Gastrocnemius medialis (tissue), 4 donors: ENCODE data around the gene MALL.

ENCODE experiments used
- POLR2A ChIP-seq, 2 donors: fragments of 450-650 bp; IDR thresholded peaks; one replicate each; pipeline ENCODE4 v1.6.1; 2017; ENCODE audit warnings: antibody characterized with exemption in 2 of 2, mild to moderate bottlenecking in 2 of 2, moderate library complexity in 2 of 2
- TF ChIP-seq, protein P1 (sequence below), 5 experiments: fragments of 450-650 bp in 3 of 5; fragments of 200-600 bp in 2 of 5; sonication (generic) in 2 of 5; IDR thresholded peaks in 4 of 5; conservative IDR thresholded peaks in 1 of 5; 1 replicate in 4 of 5; 2 replicates in 1 of 5; pipeline ENCODE4 v1.5.1; 2016 to 2019; ENCODE audit warnings: antibody characterized with exemption in 5 of 5, mild to moderate bottlenecking in 3 of 5, moderate library complexity in 3 of 5

- TF ChIP-seq, protein P1, sequence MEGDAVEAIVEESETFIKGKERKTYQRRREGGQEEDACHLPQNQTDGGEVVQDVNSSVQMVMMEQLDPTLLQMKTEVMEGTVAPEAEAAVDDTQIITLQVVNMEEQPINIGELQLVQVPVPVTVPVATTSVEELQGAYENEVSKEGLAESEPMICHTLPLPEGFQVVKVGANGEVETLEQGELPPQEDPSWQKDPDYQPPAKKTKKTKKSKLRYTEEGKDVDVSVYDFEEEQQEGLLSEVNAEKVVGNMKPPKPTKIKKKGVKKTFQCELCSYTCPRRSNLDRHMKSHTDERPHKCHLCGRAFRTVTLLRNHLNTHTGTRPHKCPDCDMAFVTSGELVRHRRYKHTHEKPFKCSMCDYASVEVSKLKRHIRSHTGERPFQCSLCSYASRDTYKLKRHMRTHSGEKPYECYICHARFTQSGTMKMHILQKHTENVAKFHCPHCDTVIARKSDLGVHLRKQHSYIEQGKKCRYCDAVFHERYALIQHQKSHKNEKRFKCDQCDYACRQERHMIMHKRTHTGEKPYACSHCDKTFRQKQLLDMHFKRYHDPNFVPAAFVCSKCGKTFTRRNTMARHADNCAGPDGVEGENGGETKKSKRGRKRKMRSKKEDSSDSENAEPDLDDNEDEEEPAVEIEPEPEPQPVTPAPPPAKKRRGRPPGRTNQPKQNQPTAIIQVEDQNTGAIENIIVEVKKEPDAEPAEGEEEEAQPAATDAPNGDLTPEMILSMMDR (IDR thresholded peaks at IDR 0.05 in 4 of 5, conservative IDR thresholded peaks at IDR 0.05 in 1 of 5), result no peak
- no peak for TF ChIP-seq POLR2A (IDR thresholded peaks at IDR 0.05)
Measured at GRCh38 chr2:110124038-110124825, 8.6 kb upstream of the MALL start.
